ENCODE measurements around the gene NMNAT1.
A peak's percentile ranks its signal among the peaks of the same experiment; 100 is the strongest.
"Not testable (repeated sequence)": the region's sequence is repeated elsewhere in the genome, so short reads cannot be mapped to it uniquely, and the experiment has no call there.

NMNAT1 gene

DNA sequence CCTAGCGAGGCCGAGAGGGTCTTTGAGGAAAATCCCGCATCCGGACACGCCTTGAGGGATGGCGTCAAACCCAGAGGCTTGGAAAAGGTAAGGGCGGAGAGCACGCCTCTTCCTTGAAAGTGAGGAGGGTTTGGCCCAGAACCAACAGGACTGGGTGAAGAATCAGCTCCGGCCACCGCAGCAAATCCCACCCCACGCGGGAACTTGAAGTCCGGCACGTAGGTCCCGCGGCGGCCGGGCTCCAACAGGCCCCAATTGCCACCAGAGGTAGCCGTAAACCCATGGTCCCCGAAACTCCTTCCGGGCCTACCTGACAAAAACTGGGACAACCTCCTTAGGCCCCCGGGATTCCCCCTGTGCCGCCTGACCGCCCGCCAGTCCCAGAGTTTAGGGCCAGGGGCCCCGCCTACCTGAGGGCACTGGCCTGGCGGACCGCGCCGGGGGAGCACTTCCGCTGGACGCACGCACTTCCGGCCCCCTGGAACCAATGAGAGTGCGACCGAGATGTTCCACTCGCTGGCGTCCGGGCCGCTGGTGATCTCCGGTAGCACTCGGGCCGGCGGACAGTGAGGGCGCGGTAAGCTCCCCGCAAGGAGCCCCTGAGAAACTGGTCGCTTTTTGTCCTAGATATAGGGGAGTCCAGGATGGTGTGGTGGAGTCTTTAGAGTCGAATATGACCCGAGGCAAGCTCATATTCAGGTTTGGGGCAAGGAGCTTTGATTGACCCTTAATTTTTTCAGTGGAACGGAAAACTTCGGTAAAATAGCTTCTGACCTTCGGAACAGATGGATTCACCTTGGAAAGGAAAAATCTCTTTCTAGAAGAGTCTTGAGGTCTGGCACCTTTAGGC, at the start of gene NMNAT1, which contains the start of gene LZIC:
Gene NMNAT1 (plus strand): TSS at position 537 of the 850 bp plus-strand sequence. CDS start 28,599 bp downstream, outside the sequence.
Gene LZIC (minus strand): TSS at position 453 of the 850 bp plus-strand sequence. CDS start 6,772 bp downstream, outside the sequence.
- DNase-seq = peak; percentile 74 to 83

DNA sequence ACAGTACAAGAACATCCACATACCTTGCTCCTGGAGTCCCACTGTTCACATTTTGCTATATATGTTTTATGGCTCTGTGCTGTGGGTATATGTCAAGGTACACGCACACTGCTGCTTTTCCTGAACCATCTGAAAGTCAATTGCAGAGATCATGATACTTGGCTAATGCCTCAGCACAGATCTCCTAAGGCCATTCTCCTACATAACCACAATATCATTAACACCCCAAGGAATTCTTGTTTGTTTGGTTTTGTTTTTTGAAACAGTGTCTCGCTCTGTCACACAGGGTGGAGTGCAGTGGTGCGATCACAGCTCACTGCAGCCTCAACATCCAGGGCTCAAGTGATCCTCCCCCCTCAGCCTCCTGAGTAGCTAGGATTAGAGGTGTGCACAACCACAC, 49.2 kb upstream of the NMNAT1 start:
- no peak for DNase-seq

DNA sequence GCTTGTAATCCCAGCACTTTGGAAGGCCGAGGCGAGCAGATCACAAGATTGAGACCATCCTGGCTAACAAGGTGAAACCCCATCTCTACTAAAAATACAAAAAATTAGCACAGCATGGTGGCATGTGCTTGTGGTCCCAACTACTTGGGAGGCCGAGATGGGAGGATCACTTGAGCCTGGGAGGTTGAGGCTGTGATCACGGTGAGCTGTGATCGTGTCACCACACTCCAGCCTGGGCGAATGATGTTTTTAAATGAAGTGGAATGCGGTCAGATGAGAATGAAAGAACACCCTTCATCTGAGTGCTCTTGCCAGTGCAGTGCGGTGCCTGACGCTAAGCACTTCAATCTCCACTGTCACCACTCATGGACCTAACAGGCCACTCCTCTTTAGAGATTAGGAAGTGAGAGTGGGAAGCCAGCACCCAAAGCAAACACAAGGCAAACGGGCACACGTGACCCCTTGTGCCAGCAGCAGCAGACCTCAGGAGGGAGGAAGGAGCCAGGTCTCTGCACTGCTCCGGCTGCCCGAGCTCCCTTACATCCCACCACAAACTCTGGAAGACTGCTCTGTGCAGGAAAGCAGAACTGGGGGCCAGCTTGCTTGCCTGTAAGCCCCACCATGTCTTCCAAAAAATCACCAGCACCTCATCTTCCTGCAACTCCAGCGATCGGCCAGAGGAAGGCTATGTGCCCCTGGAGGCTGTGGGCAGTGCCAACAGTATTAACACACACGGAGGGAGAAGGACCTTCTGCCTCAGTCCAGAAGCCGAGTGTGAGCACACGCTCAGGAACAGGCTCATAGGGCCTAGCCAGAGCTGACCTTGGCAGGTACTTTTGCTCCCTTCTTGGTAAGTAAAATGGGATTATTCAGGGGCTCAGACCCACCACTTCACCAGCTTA, 42.9 kb upstream of the NMNAT1 start:
- DNase-seq = peak; percentile 81 to 87

DNA sequence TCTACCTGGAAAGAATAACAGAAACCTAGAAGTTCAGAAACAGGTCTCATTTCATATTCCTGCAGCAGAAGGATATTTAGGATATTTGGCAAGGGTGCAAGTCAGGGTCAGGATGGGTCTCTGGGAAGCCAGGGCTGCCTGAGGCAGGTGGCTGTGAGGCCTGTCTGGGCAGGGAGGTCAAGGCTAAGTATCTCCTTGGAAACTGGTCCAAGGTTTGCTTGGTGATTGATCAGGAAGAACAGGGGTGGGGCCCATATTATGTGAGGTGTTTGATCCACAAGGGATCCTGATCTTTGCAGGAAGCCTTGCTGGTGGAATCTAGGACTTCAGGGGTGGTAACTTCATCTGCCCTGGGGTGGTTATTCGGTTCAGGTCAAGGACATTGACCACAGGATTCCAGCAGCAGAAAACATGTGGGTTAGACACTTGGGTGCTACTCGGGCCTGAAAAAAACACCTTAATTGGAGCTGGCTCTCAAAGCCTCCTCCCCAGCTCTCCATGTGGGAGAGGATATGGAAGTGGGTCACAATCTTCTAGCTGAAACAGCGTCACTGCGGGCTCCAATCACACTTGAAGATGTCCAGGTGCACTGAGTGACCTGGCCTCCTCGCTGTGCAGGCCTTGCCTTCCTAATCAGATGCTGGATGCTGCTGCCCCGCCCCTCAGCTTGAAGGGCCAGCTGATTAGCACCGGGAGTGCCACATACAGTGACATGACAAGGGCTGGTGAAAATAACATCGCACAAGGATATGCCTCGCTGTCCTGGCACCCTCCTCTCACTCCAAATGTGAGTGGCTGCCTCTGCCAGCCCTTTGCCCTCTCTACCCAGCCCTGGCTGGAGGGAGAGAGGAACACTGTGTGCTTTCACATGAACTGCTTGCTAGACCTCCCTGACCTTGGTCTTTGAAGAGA, 41.9 kb upstream of the NMNAT1 start:
- no peak for DNase-seq

GRCh38 chr1:9902060-9902452, 41.2 kb upstream of the NMNAT1 start:
- no peak for DNase-seq

DNA sequence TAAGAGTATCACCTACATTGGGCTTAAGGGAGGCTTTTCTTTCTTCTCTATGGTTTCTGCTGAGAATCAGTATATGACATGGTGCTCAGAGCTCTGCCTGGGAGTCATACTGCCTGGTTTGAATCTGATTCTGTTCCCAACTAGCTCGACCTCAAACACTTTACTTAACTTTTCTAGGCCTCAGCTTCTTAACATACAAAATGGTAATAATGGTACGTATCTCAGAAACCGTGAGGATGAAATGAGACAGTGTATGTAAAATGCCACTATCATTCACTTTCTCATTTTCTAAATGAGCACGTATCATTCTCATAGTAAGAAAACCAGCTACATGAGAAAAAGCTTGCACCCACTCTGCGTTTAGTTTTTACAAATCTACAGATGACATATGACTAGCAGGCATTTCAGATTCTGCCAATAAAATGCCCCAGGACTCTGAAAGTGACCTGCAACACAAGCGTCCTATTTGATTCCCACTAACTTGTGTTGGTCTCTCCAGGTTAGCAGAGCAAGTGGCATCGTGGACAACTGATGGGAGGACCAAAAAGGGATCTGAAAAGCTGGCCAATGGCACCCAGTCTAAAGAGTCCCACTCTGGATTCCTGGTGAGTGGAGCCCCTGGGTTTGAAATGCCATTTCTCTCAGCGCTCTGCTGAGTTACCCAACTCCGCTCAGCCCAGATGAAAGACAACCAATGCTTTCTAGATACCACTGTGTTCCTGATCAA, 39.3 kb upstream of the NMNAT1 start:
- no peak for DNase-seq

- DNase-seq = no peak
Measured at GRCh38 chr1:9904596-9904995, 38.7 kb upstream of the NMNAT1 start.

DNA sequence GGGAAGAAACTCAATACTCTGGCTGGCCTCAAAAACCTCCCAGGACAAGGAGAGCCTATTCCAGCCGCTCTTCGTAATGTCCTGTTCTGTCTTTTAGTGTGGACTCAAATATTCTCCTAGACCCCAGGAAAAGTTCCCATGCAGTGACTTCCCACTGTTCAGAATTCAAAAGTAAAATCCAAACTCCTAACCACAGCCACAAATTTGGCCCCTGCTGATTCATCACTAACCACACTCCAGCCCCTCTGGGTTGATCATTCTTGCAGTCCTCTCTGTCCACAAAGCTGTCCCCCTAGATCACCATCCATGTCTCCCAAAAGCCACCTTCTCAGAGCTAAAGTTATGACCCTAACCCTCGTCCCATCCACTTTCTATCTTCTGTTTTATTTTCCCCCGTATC, 38.3 kb upstream of the NMNAT1 start:
- DNase-seq = no peak

DNA sequence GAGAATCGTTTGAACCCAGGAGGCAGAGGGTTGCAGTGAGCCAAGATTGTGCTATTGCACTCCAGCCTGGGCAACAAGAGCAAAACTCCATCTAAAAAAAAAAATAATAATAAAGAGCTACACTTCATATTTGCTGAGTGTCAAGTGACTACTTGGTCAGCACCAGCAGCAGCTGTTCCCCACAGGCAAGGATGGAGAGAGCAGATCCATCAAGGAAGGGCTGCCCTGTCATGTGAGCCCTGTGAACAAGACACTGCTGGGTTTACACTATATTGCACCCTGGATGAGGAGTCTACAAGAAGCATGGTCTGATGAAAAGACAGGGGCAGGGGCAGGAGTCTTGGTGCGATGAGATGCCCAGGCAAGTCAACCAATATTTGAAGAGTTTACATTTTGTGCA, 36.8 kb upstream of the NMNAT1 start:
- DNase-seq = no peak

- DNase-seq = no peak
Measured at GRCh38 chr1:9907441-9907840, 35.8 kb upstream of the NMNAT1 start.

- DNase-seq = no peak
Measured at GRCh38 chr1:9908871-9909233, 34.4 kb upstream of the NMNAT1 start.

DNA sequence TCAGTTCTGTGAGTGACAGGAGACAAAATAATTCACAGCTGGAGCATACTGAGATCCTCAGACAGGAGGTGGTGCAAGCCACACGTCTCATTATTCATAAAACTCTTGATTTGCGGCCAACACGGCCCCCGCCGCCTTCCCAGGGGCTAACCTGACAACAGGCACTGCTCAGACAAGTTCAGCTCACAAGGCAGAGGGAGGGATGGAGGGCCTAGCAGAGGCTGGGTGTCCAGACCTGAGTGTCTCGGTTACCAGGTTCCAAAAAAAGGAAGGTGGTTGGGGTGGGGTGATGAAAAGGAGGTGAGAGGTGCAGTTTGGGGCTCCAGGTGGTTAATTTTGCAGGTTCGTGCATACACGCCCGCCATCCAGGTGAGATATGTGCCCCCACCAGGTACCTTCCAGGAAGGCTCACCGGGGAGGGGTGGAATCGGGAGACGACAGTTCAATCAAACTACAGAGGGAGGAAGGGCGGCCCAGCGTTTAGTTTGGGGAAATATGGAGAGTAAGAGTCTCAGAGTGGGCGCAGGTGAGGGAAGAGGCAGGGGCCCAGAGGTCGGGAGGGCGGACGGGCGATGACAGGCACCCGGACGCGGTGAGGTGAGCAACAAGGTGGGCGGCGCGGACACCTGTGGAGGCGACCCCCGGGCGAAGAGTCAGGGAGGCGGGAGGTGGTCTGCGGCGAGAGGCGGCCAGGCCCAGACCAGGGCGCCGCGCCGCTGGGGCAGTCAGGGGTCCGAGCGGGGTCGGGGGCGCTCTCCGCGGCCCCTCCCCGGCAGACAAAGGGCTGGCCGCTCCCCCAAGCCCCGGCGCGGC, 33.8 kb upstream of the NMNAT1 start:
- DNase-seq = no peak

DNA sequence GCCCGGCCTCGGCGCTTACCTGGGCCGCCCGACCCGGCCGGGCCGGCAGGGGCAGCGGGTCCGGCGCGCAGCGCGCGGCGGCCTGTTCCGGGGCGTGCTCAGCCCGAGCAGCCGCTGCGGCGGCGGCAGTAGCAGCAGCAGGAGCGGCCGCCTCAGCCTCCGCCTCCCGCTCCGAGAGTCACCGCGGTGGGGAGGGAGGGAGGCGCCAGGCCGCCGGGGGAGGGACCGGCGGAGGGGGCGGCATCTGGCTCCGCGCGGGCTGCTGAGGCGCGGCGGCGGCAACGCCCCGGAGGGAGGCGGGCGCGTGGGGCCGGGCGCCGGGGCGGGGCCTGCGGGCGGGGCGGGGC, 33.2 kb upstream of the NMNAT1 start, which contains the start of gene CTNNBIP1:
Gene CTNNBIP1 (minus strand): TSS at position 194 of the 347 bp plus-strand sequence. CDS start 38,205 bp downstream, outside the sequence.
- no peak for DNase-seq

DNA sequence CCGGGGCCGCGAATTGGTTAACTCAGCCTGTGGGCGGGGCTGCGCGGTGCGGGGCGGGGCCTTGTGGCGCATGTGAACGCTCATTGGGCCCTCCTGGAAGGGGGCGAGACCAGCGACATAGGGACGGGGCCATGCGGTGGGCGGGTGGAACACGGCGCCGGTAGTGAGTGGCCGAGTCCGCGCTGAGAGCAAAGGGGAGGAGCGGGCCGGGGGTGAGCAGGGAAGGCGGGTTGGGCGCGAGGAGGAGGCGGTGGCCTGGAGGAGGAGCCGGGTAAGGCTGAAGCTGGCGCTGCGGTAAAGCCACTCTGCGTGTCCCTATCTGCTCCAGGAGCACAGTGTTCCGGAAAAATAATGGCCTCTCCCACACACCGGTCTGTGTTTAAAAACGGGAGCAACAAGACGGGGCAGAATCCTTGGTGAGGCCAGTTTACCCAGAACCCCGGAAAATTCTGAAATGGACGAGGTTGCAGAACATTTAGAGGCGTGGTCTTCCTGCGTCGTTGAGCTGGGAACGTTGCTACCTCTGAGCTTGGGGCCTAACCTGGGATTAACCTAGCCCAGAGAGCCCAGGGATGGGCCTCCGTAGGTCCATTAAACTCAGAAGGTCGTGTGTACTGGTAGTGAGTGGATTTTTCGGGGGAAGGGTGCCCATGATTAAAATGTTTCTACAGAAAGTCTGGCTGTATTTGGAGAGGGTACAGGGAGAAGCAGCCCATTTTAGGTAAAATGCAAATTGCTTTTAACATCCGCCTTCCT, 32.7 kb upstream of the NMNAT1 start:
- peak; percentile 89 to 95 for DNase-seq

GRCh38 chr1:9912264-9912936, 30.9 kb upstream of the NMNAT1 start:
- DNase-seq = no peak

DNA sequence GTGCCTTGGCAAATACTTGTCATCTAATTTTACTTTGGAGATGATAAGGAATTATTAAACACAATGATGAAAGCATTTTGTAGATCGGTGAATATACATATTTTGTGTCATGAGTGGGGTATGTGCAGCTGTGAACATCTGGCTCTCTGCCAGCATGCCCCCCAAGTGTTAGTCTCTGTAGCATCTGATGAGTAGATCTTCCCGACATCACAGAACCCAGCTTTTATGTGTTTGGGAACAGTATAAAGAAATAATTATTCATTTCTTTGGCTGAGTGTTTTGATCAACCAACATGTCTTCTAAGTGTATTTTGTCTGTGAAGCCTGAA, 28.7 kb upstream of the NMNAT1 start:
- DNase-seq = no peak

DNA sequence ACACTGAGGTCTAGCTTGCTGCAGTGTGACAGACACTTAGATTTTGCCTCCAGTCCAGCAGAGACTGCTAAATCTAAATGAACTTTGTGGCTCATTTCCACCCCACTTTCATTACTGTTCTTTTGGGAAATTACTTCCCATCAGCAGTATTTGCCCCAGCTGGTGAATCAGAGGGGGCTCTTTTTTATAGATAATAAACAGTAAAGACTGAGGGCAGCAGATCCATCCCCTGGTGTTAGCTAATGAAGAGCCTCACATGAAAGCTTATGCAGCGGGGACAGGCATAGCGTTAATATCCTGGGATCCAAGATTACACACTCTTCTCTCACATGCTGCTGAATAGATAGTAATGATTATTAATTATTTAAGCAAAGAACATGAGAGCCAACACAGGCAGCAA, 26.8 kb upstream of the NMNAT1 start:
- DNase-seq = no peak

GRCh38 chr1:9917495-9917894, 25.8 kb upstream of the NMNAT1 start:
- not testable (repeated sequence) for DNase-seq

GRCh38 chr1:9917901-9918300, 25.4 kb upstream of the NMNAT1 start:
- DNase-seq = no peak

DNA sequence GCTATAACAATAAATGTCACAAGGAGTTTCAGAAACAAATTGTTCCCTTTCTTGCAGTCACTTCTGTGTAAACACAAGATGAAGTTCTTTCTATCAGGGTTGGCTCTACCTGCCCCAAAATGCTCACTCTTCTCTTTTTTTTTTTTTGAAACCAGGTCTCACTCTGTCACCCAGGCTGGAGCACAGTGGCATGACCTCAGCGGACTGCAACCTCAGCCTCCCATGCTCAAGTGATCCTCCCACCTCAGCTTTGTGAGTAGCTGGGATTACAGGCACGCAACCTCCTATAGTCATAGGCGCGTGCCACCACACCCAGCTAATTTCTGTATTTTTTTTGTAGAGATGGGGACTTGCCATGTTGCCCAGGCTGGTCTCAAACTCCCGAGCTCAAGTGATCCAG, 22.7 kb upstream of the NMNAT1 start:
- DNase-seq = no peak
